Aorta (tissue), 4 donors: ENCODE results near the gene IL11RA. TPM values are rescaled to one million over a fixed set of nuclear protein-coding genes. Genes with fewer than 3 reads are reported as not detected.

Experiments
- polyA plus RNA-seq, 2 donors: library from polyadenylated mRNA; stranded (reverse); fragments of 200-250 nt; gene quantifications; one replicate each; pipeline ENCODE4 v1.2.3, GENCODE V29; 2013
- total RNA-seq, 2 donors: library from RNA; stranded (reverse); fragmentation: NEBNext Ultra II Directional; extraction: Animal tissue kit (Norgen Biotek cat#: 25700); gene quantifications; one replicate each; pipeline ENCODE4 v1.2.1, GENCODE V29; 2021
- donor health status: healthy with polysubstance abuse.
- donor health status: Bipolar disorder and iron deficiency.
- donor health status: DM: no; HTN: no; CAD: no.
- donor health status: DM: yes; HTN: yes; CAD: no.

Gene IL11RA
- total and polyA plus RNA-seq, 4 donors, result 28.2 to 93.4 (median 50.0) TPM

Other genes with a start within 250 kb of the IL11RA start
- gene FAM219A, start 193.6 kb upstream of the IL11RA start, total RNA-seq, result 10 to 100 TPM; 43.9 to 48.0 TPM
- 10 to 100 TPM; 10.1 to 10.6 TPM for gene FAM219A, start 193.6 kb upstream of the IL11RA start, polyA plus RNA-seq
- not detected for gene DNAI1, start 193.4 kb upstream of the IL11RA start, total RNA-seq
- not detected for gene DNAI1, start 193.4 kb upstream of the IL11RA start, polyA plus RNA-seq
- not detected for gene ENHO, start 129.2 kb upstream of the IL11RA start, total RNA-seq
- gene ENHO, start 129.2 kb upstream of the IL11RA start, polyA plus RNA-seq, result not detected
- gene CNTFR, start 62.5 kb upstream of the IL11RA start, total RNA-seq, result 1 to 10 TPM; 4.2 to 9.9 TPM
- 1 to 10 TPM in 1 of 2 donors, under 1 TPM in 1; 0.10 to 1.4 TPM for gene CNTFR, start 62.5 kb upstream of the IL11RA start, polyA plus RNA-seq
- gene RPP25L, start 40.1 kb upstream of the IL11RA start, total RNA-seq, result 1 to 10 TPM; 6.0 to 9.8 TPM
- gene RPP25L, start 40.1 kb upstream of the IL11RA start, polyA plus RNA-seq, result 10 to 100 TPM; 16.2 to 17.3 TPM
- gene DCTN3, start 31.7 kb upstream of the IL11RA start, total RNA-seq, result 10 to 100 TPM; 56.7 to 61.4 TPM
- 100 to 1,000 TPM; 106 to 111 TPM for gene DCTN3, start 31.7 kb upstream of the IL11RA start, polyA plus RNA-seq
- gene ARID3C, start 23.1 kb upstream of the IL11RA start, total RNA-seq, result not detected
- gene ARID3C, start 23.1 kb upstream of the IL11RA start, polyA plus RNA-seq, result not detected
- gene SIGMAR1, start 14.4 kb upstream of the IL11RA start, total RNA-seq, result 10 to 100 TPM; 31.8 to 42.9 TPM
- gene SIGMAR1, start 14.4 kb upstream of the IL11RA start, polyA plus RNA-seq, result 10 to 100 TPM; 26.3 to 48.1 TPM
- 10 to 100 TPM; 27.2 to 50.9 TPM for gene GALT, start 5.5 kb upstream of the IL11RA start, total RNA-seq
- gene GALT, start 5.5 kb upstream of the IL11RA start, polyA plus RNA-seq, result 10 to 100 TPM; 29.2 to 98.1 TPM
- not detected for gene CCL27, start 10.5 kb downstream of the IL11RA start, total RNA-seq
- not detected for gene CCL27, start 10.5 kb downstream of the IL11RA start, polyA plus RNA-seq
- gene CCL19, start 39.1 kb downstream of the IL11RA start, total RNA-seq, result 10 to 100 TPM; 39.7 to 67.5 TPM
- gene CCL19, start 39.1 kb downstream of the IL11RA start, polyA plus RNA-seq, result 1 to 10 TPM; 1.9 to 5.5 TPM
- gene CCL21, start 58.0 kb downstream of the IL11RA start, total RNA-seq, result 10 to 100 TPM; 13.0 to 29.1 TPM
- gene CCL21, start 58.0 kb downstream of the IL11RA start, polyA plus RNA-seq, result 1 to 10 TPM; 1.4 to 2.4 TPM